ENCODE measurements around the gene TMEM256.

TMEM256 gene

DNA sequence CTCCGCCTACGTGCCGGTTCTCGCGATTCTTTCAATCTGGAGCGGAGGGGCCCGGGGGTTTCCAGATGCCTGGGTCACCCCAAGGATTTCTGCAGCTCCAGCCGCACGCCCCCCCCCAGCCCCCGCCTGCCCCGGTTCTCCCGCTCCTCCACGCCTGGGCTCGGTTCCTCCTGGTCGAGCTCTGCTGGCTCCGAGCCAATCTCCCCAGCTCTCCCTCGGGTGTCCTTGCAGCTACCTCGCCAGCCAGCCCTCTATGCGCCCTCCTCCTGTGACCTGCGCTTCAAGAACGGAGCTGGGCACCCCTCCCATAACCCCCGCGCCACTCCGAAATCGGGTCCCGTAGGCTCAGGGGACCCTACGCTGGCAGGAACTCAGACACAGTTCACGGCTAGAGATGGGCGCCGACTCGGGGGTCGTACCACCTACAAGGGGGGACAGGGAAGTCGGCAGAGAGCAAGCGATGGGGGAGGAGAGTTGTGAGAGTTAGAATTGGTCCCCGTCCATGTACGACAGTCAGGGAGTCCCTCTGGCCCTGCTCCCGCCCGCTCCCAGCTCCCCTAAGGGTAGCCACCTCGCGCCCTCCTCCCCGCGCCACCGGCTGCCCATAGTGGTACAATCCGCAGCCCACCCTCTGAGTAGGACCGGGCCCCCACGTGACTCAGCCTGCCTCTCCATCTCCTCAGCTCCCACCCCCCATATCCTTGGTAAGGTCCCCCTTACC lies 36.4 kb upstream of the TMEM256 start:
- TF ChIP-seq POLR2AphosphoS5 (IDR thresholded peaks at IDR 0.05; ENCODE audit: low read depth, low read length) = no peak
- no peak for TF ChIP-seq POU2F2 (IDR thresholded peaks at IDR 0.05; ENCODE audit: low read depth, low read length)
- TF ChIP-seq SPI1 (IDR thresholded peaks at IDR 0.05; ENCODE audit: low read depth, low read length) = no peak
- no peak for TF ChIP-seq PAX5 (IDR thresholded peaks at IDR 0.05; ENCODE audit: insufficient read depth, low read length, severe bottlenecking)
- TF ChIP-seq POLR2A (IDR thresholded peaks at IDR 0.05; ENCODE audit: low read depth, low read length) = no peak
- no peak; the same call in 1 of the 2 replicates for TF ChIP-seq TAF1 (IDR thresholded peaks at IDR 0.05; ENCODE audit: low read depth, low read length)
- FAIRE-seq (peak; percentile 90), DNase-seq (ENCODE audit: insufficient read length, low spot score) (no peak)

DNA sequence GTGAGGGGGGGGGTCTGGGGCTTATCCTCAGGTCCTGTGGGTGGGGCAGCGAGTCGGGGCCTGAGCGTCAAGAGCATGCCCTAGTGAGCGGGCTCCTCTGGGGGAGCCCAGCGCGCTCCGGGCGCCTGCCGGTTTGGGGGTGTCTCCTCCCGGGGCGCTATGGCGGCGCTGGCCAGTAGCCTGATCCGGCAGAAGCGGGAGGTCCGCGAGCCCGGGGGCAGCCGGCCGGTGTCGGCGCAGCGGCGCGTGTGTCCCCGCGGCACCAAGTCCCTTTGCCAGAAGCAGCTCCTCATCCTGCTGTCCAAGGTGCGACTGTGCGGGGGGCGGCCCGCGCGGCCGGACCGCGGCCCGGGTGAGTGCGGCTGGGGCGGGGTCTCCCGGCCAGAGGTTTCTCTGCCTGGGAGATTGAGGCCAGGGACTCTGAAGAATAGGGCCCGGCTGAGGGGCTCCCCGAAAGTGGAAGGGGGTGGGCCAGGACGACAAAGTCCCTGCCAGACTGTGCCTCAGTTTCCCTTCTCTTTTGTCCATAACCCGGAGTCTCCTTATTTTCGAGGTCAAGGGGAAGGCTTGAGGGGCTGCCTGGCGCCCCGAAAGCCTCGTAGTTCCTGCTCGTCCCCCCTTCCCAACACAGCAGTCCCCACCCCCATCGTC lies 35.7 kb upstream of the TMEM256 start, which contains the start of gene FGF11:
Gene FGF11, plus strand, starts transcription at position 51 of the 651 bp plus-strand sequence. Its CDS starts 109 bp downstream, at position 160.
- TF ChIP-seq PAX5 (IDR thresholded peaks at IDR 0.05; ENCODE audit: insufficient read depth, low read length, severe bottlenecking) = no peak
- TF ChIP-seq POLR2AphosphoS5 (IDR thresholded peaks at IDR 0.05; ENCODE audit: low read depth, low read length) = no peak
- no peak for TF ChIP-seq SPI1 (IDR thresholded peaks at IDR 0.05; ENCODE audit: low read depth, low read length)
- TF ChIP-seq TAF1 (IDR thresholded peaks at IDR 0.05; ENCODE audit: low read depth, low read length) = no peak; the same call in 1 of the 2 replicates
- TF ChIP-seq POU2F2 (IDR thresholded peaks at IDR 0.05; ENCODE audit: low read depth, low read length) = no peak
- no peak for DNase-seq (ENCODE audit: insufficient read length, low spot score)

DNA sequence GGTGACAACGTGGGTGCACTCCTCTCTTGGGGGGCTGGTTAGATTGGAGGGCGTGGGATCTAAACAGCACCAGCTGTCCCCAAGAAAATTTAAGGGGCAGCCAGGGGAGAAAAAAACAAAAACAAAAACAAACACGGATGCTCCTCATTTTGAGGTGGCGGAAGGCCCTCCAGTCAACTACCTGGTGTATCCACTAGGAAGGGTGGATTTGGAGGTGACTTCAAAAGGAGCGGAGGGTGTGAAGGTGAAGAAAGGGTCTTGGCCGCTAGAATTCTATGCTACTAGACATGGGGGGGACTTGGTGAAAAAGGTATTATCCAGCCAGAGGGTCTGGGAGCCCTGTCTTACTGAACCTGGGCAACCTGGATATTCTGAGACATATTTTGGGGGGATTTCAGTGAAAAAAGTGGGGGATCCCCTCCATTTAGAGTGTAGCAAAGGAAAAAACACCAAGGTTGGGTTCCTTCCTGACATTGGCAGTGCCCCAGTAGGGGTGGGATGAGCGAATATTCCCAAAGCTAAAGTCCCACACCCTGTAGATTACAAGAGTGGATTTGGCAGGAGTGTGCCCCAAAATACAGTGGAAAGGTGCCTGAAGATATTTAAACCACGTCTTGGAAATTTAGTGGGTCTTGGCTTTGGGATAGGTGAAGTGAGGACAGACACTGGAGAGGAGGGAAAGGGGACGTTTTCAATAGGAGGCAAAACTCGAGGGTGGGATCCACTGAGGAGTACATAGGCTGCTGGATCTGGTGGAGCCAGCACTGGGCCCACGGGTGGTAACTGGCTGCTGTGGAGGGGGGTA lies 35.0 kb upstream of the TMEM256 start:
- DNase-seq (ENCODE audit: insufficient read length, low spot score) = no peak
- peak; percentile 54 for FAIRE-seq
- no peak for TF ChIP-seq POLR2AphosphoS5 (IDR thresholded peaks at IDR 0.05; ENCODE audit: low read depth, low read length)
- no peak for TF ChIP-seq POU2F2 (IDR thresholded peaks at IDR 0.05; ENCODE audit: low read depth, low read length)
- no peak for TF ChIP-seq TAF1 (IDR thresholded peaks at IDR 0.05; ENCODE audit: low read depth, low read length)
- no peak for TF ChIP-seq POLR2A (IDR thresholded peaks at IDR 0.05; ENCODE audit: low read depth, low read length)
- no peak for TF ChIP-seq PAX5 (IDR thresholded peaks at IDR 0.05; ENCODE audit: insufficient read depth, low read length, severe bottlenecking)
- no peak for TF ChIP-seq SPI1 (IDR thresholded peaks at IDR 0.05; ENCODE audit: low read depth, low read length)

More for the DNA sequence above, 35.7 kb upstream of the TMEM256 start, which contains the start of gene FGF11:
- peak; percentile 41 for FAIRE-seq

DNA sequence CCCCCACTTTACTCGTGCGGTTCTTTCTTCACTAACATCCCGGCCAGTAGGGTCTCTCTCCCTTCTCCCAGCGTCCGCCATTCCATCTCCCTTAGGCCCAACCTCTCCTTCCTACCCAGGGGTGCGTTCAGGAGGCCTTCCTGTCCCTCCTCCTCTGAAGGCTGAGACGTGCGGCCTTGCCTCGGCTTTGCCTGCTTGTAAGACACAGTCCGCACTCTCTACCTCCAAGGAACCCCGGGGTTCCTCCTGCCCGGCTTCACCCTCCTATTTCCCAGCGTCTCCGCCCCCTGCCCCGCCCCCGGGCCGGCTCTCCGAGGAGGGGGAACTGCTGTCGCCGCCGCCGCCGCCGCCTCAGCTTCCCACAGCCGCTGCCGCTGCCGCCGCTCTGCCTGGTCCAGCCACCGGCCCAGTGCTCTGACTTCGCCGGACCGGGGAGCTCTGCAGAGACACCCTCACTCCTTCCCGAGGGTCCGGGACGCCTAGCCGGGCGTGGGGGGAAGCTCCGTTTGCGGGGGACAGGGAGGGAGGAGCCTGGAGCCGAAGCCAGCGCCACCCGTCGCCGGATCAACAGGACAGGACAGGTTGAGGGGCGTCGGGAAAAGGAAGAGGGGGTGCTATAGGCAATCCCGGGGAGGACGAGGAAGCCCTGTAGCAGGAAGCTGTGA lies 34.2 kb upstream of the TMEM256 start:
- DNase-seq (ENCODE audit: insufficient read length, low spot score) = no peak
- TF ChIP-seq PAX5 (IDR thresholded peaks at IDR 0.05; ENCODE audit: insufficient read depth, low read length, severe bottlenecking) (no peak), POU2F2 (IDR thresholded peaks at IDR 0.05; ENCODE audit: low read depth, low read length) (no peak), POLR2A (IDR thresholded peaks at IDR 0.05; ENCODE audit: low read depth, low read length) (no peak), POLR2AphosphoS5 (IDR thresholded peaks at IDR 0.05; ENCODE audit: low read depth, low read length) (no peak), TAF1 (IDR thresholded peaks at IDR 0.05; ENCODE audit: low read depth, low read length) (no peak), SPI1 (IDR thresholded peaks at IDR 0.05; ENCODE audit: low read depth, low read length) (no peak)
- FAIRE-seq = peak; percentile 54

DNA sequence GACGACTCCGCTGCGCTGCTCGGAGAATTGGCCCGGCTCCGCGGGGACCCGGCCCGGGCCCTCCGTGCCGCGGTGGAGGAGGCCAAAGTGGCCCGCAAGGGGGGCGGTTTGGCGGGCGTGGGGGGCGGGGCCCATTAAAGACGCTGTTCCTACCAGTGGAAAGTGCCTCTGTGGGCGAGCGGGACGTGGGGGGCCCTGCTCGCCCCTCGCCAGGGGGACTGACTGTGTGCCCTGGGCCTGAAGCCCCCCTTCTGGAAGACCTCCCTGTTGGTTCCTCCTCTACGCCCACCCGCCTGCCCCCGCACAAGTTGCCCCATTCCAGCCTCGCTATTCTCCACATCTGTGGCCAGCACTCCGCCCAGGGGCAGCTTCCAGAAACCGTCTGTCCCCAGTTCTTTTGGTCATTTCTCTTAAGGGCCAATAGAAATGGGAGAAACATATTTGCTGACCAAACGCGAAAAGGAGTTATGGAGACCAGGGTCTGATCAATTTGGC lies 33.5 kb upstream of the TMEM256 start:
- TF ChIP-seq POLR2AphosphoS5 (IDR thresholded peaks at IDR 0.05; ENCODE audit: low read depth, low read length) (no peak), TAF1 (IDR thresholded peaks at IDR 0.05; ENCODE audit: low read depth, low read length) (no peak), PAX5 (IDR thresholded peaks at IDR 0.05; ENCODE audit: insufficient read depth, low read length, severe bottlenecking) (no peak), POLR2A (IDR thresholded peaks at IDR 0.05; ENCODE audit: low read depth, low read length) (no peak), POU2F2 (IDR thresholded peaks at IDR 0.05; ENCODE audit: low read depth, low read length) (no peak), SPI1 (IDR thresholded peaks at IDR 0.05; ENCODE audit: low read depth, low read length) (no peak)
- peak; percentile 38 for FAIRE-seq
- DNase-seq (ENCODE audit: insufficient read length, low spot score) = no peak

DNA sequence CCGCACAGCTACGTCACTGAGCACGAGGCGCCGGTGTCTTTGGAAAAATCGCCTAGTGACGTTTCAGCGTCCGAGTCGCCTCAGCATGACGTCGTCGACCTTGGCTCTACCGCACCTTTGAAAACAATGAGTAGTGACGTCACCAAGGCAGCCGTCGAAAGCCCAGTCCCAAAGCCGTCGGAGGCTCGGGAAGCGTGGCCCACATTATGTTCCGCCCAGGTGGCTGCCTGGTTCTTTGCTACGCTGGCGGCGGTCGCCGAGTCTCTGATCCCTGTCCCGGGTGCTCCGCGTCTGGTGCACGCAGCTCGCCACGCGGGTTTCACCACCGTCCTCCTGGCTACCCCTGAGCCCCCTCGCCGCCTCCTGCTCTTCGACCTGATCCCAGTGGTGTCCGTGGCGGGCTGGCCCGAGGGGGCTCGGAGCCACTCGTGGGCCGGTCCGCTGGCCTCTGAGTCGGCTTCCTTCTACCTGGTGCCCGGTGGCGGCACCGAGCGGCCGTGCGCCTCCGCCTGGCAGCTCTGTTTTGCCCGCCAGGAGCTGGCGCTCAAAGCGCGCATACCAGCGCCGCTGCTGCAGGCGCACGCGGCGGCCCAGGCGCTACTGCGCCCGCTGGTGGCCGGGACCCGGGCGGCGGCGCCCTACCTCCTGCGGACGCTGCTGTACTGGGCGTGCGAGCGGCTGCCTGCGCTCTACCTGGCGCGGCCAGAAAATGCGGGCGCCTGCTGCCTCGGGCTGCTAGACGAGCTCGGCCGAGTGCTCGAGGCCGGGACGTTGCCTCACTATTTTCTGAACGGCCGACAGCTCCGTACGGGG lies 32.9 kb upstream of the TMEM256 start:
- DNase-seq (ENCODE audit: insufficient read length, low spot score) (peak; percentile 58), FAIRE-seq (no peak)
- TF ChIP-seq TAF1 (IDR thresholded peaks at IDR 0.05; ENCODE audit: low read depth, low read length) = no peak
- peak; percentile 12 for TF ChIP-seq PAX5 (IDR thresholded peaks at IDR 0.05; ENCODE audit: insufficient read depth, low read length, severe bottlenecking)

DNA sequence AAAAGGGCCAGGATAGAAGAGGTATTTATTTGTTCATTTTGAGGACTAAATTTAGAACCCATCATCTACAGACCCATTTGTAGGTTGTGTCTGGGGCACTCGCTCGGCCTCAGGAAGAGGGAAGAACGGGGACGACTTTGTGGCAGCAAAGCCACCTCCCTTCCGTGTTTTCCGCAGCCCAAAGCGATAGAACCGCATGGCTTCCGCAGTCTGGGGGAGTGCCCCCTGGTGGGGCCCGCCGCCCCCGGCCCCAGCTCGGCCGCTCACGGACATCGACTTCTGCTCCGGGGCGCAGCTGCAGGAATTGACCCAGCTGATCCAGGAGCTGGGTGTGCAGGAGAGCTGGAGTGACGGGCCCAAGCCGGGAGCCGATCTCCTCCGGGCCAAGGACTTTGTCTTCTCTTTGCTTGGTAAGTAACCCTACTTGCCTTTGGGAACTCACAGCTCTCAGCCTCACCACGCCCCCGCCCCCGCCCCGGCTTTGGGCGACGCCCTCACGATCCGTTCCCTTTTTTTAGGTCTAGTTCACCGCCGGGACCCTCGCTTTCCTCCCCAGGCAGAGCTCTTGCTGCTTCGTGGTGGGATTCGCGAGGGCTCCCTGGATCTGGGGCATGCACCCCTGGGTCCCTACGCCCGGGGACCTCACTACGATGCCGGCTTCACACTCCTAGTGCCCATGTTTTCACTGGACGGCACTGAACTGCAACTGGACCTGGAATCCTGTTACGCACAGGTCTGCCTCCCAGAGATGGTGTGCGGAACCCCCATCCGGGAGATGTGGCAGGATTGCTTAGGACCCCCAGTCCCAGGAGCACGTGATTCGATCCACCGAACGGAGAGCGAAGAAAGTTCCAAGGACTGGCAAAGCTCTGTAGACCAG lies 32.0 kb upstream of the TMEM256 start:
- no peak for FAIRE-seq
- TF ChIP-seq TAF1 (IDR thresholded peaks at IDR 0.05; ENCODE audit: low read depth, low read length) (no peak), PAX5 (IDR thresholded peaks at IDR 0.05; ENCODE audit: insufficient read depth, low read length, severe bottlenecking) (no peak), SPI1 (IDR thresholded peaks at IDR 0.05; ENCODE audit: low read depth, low read length) (0 out of 2 replicates have a peak, but pooled peaks have one; percentile 3), POLR2AphosphoS5 (IDR thresholded peaks at IDR 0.05; ENCODE audit: low read depth, low read length) (no peak)

More for the DNA sequence above, 32.0 kb upstream of the TMEM256 start:
- no peak for DNase-seq (ENCODE audit: insufficient read length, low spot score)

All from GM12891 (cell line).